ENCODE measurements around the gene ROBO1.

The ROBO1 gene

GRCh38 chr3:78963771-78964170 is 804.0 kb downstream of the ROBO1 start:
- no peak for DNase-seq

- DNase-seq, result no peak
Measured at GRCh38 chr3:78957456-78957855, 810.3 kb downstream of the ROBO1 start.

GRCh38 chr3:78951342-78951945 is 816.4 kb downstream of the ROBO1 start:
- DNase-seq, result no peak

- no peak for DNase-seq
Measured at GRCh38 chr3:78941587-78941986, 826.2 kb downstream of the ROBO1 start.

GRCh38 chr3:78940626-78941025 is 827.2 kb downstream of the ROBO1 start:
- no peak for DNase-seq

GRCh38 chr3:78940128-78940527 is 827.7 kb downstream of the ROBO1 start:
- no peak for DNase-seq

- DNase-seq, result no peak
Measured at GRCh38 chr3:78937475-78937874, 830.3 kb downstream of the ROBO1 start.

GRCh38 chr3:78927759-78928158 is 840.0 kb downstream of the ROBO1 start:
- DNase-seq, result no peak

- no peak for DNase-seq
Measured at GRCh38 chr3:78926523-78926922, 841.3 kb downstream of the ROBO1 start.

GRCh38 chr3:78924711-78925110 is 843.1 kb downstream of the ROBO1 start:
- DNase-seq, result no peak

GRCh38 chr3:78919021-78919755 is 848.6 kb downstream of the ROBO1 start:
- no peak for DNase-seq

- DNase-seq, result no peak
Measured at GRCh38 chr3:78918361-78919020, 849.3 kb downstream of the ROBO1 start.

GRCh38 chr3:78917536-78917935 is 850.3 kb downstream of the ROBO1 start:
- no peak for DNase-seq

GRCh38 chr3:78913711-78914110 is 854.1 kb downstream of the ROBO1 start:
- no peak for DNase-seq

GRCh38 chr3:78912687-78913086 is 855.1 kb downstream of the ROBO1 start:
- no peak for DNase-seq

- DNase-seq, result peak; percentile 57
Measured at GRCh38 chr3:78912259-78912658, 855.5 kb downstream of the ROBO1 start.

- no peak for DNase-seq
Measured at GRCh38 chr3:78911394-78911793, 856.4 kb downstream of the ROBO1 start.

GRCh38 chr3:78908236-78908635 is 859.6 kb downstream of the ROBO1 start:
- DNase-seq, result no peak

GRCh38 chr3:78907367-78907766 is 860.4 kb downstream of the ROBO1 start:
- no peak for DNase-seq

- no peak for DNase-seq
Measured at GRCh38 chr3:78906930-78907329, 860.9 kb downstream of the ROBO1 start.

- no peak for DNase-seq
Measured at GRCh38 chr3:78906245-78906644, 861.6 kb downstream of the ROBO1 start.

- DNase-seq, result no peak
Measured at GRCh38 chr3:78905700-78906099, 862.1 kb downstream of the ROBO1 start.

GRCh38 chr3:78901544-78901943 is 866.3 kb downstream of the ROBO1 start:
- DNase-seq, result no peak

GRCh38 chr3:78900880-78901279 is 866.9 kb downstream of the ROBO1 start:
- DNase-seq, result no peak

Measured in NCI-H2171 (cell line).